Keratinocyte (primary cell): Measurements from ENCODE around the gene CA12. TPM values are rescaled to one million over a fixed set of nuclear protein-coding genes. Genes with fewer than 3 reads are reported as not detected.

Experiments used
- DNase-seq: peaks from one replicate; pipeline ENCODE4 v3.0.0-alpha.2; 2011; ENCODE audit warnings: low read depth, missing footprints, low spot score
- FAIRE-seq: peaks from 2 replicates; lab custom pipeline; 2011; peaks lifted over from hg19 to GRCh38; lab: Jason Lieb, UNC
- H2AFZ ChIP-seq: 2 replicates; pipeline ENCODE4 v1.6.0; 2012; ENCODE audit warnings: low read length, control low read depth, inconsistent platforms; ENCODE audit not compliant: control insufficient read depth
- H3K27ac ChIP-seq: 2 replicates; pipeline ENCODE4 v1.5.1; 2011; ENCODE audit warnings: low read length; ENCODE audit not compliant: control insufficient read depth, insufficient read depth
- H3K27me3 ChIP-seq: 3 replicates; pipeline ENCODE4 v1.6.0; 2011; ENCODE audit warnings: low read length; ENCODE audit not compliant: control insufficient read depth, insufficient read depth; ENCODE audit errors: extremely low read depth
- H3K36me3 ChIP-seq, 2 experiments: 2 replicates in 1 of 2; 3 replicates in 1 of 2; pipeline ENCODE4 v1.5.1; 2011; ENCODE audit warnings: low read length in 2 of 2, mild to moderate bottlenecking in 1 of 2; ENCODE audit not compliant: control insufficient read depth in 2 of 2, insufficient read depth in 2 of 2; ENCODE audit errors: extremely low read depth in 1 of 2
- H3K4me1 ChIP-seq: 3 replicates; pipeline ENCODE4 v1.5.1; 2011; ENCODE audit warnings: low read length; ENCODE audit not compliant: control insufficient read depth, insufficient read depth; ENCODE audit errors: extremely low read depth
- H3K4me2 ChIP-seq: 3 replicates; pipeline ENCODE4 v1.6.0; 2011; ENCODE audit warnings: low read depth, low read length; ENCODE audit not compliant: control insufficient read depth, insufficient read depth; ENCODE audit errors: extremely low read depth
- H3K4me3 ChIP-seq, 3 experiments: fragments of 200-600 bp in 1 of 3; sonication (generic) in 1 of 3; 2 replicates in 2 of 3; 3 replicates in 1 of 3; pipeline ENCODE4 v1.5.1; 2011 to 2016; ENCODE audit warnings: low read length in 3 of 3, mild to moderate bottlenecking in 3 of 3, control low read depth in 2 of 3, inconsistent platforms in 1 of 3, low read depth in 1 of 3, mixed read lengths in 1 of 3, mixed run types in 1 of 3, moderate library complexity in 1 of 3; ENCODE audit not compliant: control insufficient read depth in 2 of 3, insufficient read depth in 2 of 3; ENCODE audit errors: extremely low read depth in 1 of 3
- H3K79me2 ChIP-seq: 2 replicates; pipeline ENCODE4 v1.6.0; 2012; ENCODE audit warnings: low read length; ENCODE audit not compliant: control insufficient read depth, insufficient read depth
- H3K9ac ChIP-seq: 3 replicates; pipeline ENCODE4 v1.6.0; 2011; ENCODE audit warnings: low read length; ENCODE audit not compliant: control insufficient read depth, insufficient read depth; ENCODE audit errors: extremely low read depth
- H3K9me1 ChIP-seq: 3 replicates; pipeline ENCODE4 v1.6.0; 2011; ENCODE audit warnings: low read length; ENCODE audit not compliant: control insufficient read depth, insufficient read depth; ENCODE audit errors: extremely low read depth
- H3K9me3 ChIP-seq: 2 replicates; pipeline ENCODE4 v1.5.1; 2012; ENCODE audit warnings: low read depth, low read length; ENCODE audit not compliant: control insufficient read depth
- H4K20me1 ChIP-seq: 3 replicates; pipeline ENCODE4 v1.6.0; 2011; ENCODE audit warnings: low read length; ENCODE audit not compliant: control insufficient read depth, insufficient read depth; ENCODE audit errors: extremely low read depth
- EZH2 ChIP-seq: IDR thresholded peaks from one replicate; pipeline ENCODE4 v1.6.1; 2012; ENCODE audit warnings: inconsistent platforms, mild to moderate bottlenecking, low read length, moderate library complexity
- dilution Hi-C: fragments of 300-500 bp; cut with MboI; formaldehyde crosslinking; loops from one replicate; pipeline ENCODE4 v1.7.0; 2020; ENCODE audit warnings: low sequenced_read_pairs; ENCODE audit not compliant: extremely low pct_ligation_motif_present
- polyA plus RNA-seq, 5 experiments: library from polyadenylated mRNA; depleted of rRNA in 3 of 5; stranded (reverse) in 3 of 5; stranded (forward) in 1 of 5; unstranded in 1 of 5; fragments of >200 nt; gene quantifications; 1 replicate in 1 of 5; 2 replicates in 3 of 5; 3 replicates in 1 of 5; pipeline versions ENCODE4 v1.2.1 to v1.2.3, GENCODE V29; 2011 to 2012; ENCODE audit warnings: missing spikeins in 2 of 5, low read depth in 1 of 5, low replicate concordance in 1 of 5
- TF ChIP-seq, protein P1 (sequence below), 3 experiments: IDR thresholded peaks in 1 of 3; conservative IDR thresholded peaks in 1 of 3; optimal IDR thresholded peaks in 1 of 3; 2 replicates in 2 of 3; 3 replicates in 1 of 3; pipeline versions ENCODE3 to v1.5.1; 2011; ENCODE audit warnings: low read length in 3 of 3, mild to moderate bottlenecking in 3 of 3, moderate library complexity in 2 of 3, control low read depth in 1 of 3, inconsistent platforms in 1 of 3; ENCODE audit not compliant: insufficient read depth in 2 of 3; ENCODE audit errors: extremely low read depth in 1 of 3

CA12 gene
- polyA plus RNA-seq, 1 donor (not counting 4 experiments of a cell fraction or from before 2014, with no cell fraction given): 158 TPM

DNA sequence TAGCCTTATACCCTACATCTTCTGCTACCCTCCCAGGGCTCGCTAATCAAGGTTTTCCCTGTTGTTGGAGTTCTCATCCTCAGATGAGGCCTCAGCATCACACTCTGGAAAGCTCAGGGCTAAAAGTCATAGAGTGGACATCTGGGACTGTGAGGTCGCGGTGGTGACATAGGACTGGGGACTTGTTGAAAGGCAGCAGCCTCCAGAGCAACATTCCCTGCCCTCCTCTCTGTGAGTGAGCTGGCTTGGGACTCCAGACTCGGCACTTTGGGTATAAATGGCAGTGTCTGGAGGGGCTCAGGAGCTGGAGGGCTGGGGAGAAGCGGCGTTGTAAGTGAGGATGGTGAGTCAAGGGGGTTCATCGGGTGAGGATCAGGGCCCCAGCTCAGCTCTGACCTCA, 2.7 kb downstream of the CA12 start:
- no peak for TF ChIP-seq EZH2
- TF ChIP-seq, protein P1, sequence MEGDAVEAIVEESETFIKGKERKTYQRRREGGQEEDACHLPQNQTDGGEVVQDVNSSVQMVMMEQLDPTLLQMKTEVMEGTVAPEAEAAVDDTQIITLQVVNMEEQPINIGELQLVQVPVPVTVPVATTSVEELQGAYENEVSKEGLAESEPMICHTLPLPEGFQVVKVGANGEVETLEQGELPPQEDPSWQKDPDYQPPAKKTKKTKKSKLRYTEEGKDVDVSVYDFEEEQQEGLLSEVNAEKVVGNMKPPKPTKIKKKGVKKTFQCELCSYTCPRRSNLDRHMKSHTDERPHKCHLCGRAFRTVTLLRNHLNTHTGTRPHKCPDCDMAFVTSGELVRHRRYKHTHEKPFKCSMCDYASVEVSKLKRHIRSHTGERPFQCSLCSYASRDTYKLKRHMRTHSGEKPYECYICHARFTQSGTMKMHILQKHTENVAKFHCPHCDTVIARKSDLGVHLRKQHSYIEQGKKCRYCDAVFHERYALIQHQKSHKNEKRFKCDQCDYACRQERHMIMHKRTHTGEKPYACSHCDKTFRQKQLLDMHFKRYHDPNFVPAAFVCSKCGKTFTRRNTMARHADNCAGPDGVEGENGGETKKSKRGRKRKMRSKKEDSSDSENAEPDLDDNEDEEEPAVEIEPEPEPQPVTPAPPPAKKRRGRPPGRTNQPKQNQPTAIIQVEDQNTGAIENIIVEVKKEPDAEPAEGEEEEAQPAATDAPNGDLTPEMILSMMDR (optimal IDR thresholded peaks at IDR 0.05 in 1 of 3, IDR thresholded peaks at IDR 0.05 in 1 of 3, conservative IDR thresholded peaks at IDR 0.05 in 1 of 3; ENCODE audit: extremely low read depth in 1 of 3, insufficient read depth in 2 of 3, low read length in 3 of 3): no peak
- H3K4me1 ChIP-seq: peaks cover 56% of the 10 kb centered on the region
- H4K20me1 ChIP-seq: no peaks in the 10 kb centered on the region
- no peak overlapping the region for H2AFZ ChIP-seq
- H3K9ac ChIP-seq: peak overlapping the region; percentile 86
- H3K27me3 ChIP-seq: no peaks in the 10 kb centered on the region
- H3K9me1 ChIP-seq: no peaks in the 10 kb centered on the region
- DNase-seq: no peak
- no peaks in the 10 kb centered on the region for H3K9me3 ChIP-seq
- peak overlapping the region; percentile 99 for H3K4me2 ChIP-seq
- peaks cover 0 to 7% of the 10 kb centered on the region in 2 experiments for H3K36me3 ChIP-seq
- peak overlapping the region; percentile 90 for H3K27ac ChIP-seq
- no peak for FAIRE-seq
- dilution Hi-C loops: no loop called here
- peaks cover 49% of the 10 kb centered on the region for H3K79me2 ChIP-seq
- H3K4me3 ChIP-seq: peak overlapping the region in 2 of 3 experiments; percentile 76 to 78

DNA sequence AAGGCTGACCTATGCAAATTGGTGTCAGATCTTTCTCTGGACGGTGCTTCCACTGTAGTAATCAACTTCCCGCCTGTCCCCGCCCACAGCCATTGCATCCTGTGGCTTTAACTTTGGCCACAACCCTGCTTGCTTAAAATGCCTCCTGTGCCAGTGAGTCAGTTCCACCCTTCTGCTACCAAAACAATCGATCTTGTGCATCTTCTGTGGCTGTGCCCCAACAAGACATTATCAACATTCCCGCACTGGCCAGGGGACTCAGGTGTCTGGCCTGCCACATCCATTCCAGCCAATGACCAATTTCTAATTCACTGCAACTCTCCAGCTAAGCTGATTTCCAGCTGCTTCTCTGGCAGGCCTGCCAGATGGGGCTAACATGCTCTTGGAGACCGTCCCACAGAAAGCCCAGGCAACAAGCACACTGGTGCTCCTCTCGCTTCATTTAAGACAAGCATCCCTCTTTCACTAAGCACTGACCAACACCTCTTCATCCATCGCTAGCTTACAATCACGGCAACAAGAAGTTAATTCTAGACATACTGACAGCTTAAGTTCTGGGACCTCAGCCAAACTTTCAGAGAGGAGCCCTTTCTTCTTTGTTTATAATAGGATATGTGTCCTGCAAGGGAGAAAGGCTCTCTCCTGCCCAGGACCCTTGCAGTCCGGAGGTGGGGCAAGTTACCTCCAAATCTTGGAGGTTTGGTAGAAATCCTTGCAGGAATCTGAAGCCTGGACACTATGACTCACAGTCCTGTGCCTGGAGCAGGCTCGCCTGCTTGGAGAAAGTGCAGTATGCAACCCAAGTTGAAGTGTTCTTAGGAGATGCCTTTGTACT, 6.7 kb downstream of the CA12 start:
- FAIRE-seq (peak; percentile 90), DNase-seq (no peak)
- Histone ChIP-seq H3K9me1 (no peaks in the 10 kb centered on the region), H3K27ac (peak overlapping the region; percentile 96), H3K4me1 (peaks cover 71% of the 10 kb centered on the region), H3K36me3 (peaks cover 4 to 23% of the 10 kb centered on the region in 2 experiments), H2AFZ (no peak overlapping the region), H3K27me3 (no peaks in the 10 kb centered on the region), H3K4me2 (peak overlapping the region; percentile 22), H3K9ac (peak overlapping the region; percentile 45), H3K4me3 (no peak overlapping the region), H4K20me1 (no peaks in the 10 kb centered on the region), H3K79me2 (peaks cover 38% of the 10 kb centered on the region), H3K9me3 (no peaks in the 10 kb centered on the region)
- TF ChIP-seq, protein P1 (optimal IDR thresholded peaks at IDR 0.05 in 1 of 3, IDR thresholded peaks at IDR 0.05 in 1 of 3, conservative IDR thresholded peaks at IDR 0.05 in 1 of 3; ENCODE audit: extremely low read depth in 1 of 3, insufficient read depth in 2 of 3, low read length in 3 of 3): no peak
- no peak for TF ChIP-seq EZH2
- dilution Hi-C loops: no loop called here
